Panc1 (cell line): ENCODE measurements around the gene TBP. TPM values are rescaled to one million over a fixed set of nuclear protein-coding genes. Genes with fewer than 3 reads are reported as not detected.

ENCODE experiments used
- total RNA-seq: library from RNA; stranded (reverse); gene quantifications from one replicate; pipeline ENCODE4 v1.2.1, GENCODE V29; 2021; ENCODE audit not compliant: unreplicated experiment

Gene TBP
- total RNA-seq, 1 experiment from 2014 or later, result 26.4 TPM

Other genes starting within 250 kb of the TBP start
- gene FAM120B, start 247.6 kb upstream of the TBP start, total RNA-seq, result 38.0 TPM
- 305 TPM for gene PSMB1, start 1.1 kb upstream of the TBP start, total RNA-seq
- 121 TPM for gene PDCD2, start 30.3 kb downstream of the TBP start, total RNA-seq